Upper lobe of left lung (tissue), 6 donors: ENCODE measurements around the gene TENT5C. TPM values are rescaled to one million over a fixed set of nuclear protein-coding genes. Genes with fewer than 3 reads are reported as not detected.
A peak's percentile ranks its signal among the peaks of the same experiment; 100 is the strongest.

Source experiments
- ATAC-seq, 2 donors: fragments of 200-7000 bp; cut with Tn5 transposase; one replicate each; pipeline ENCODE4 v1.9.1; 2022; ENCODE audit warnings: mild to moderate bottlenecking in 2 of 2, moderate library complexity in 2 of 2; ENCODE audit not compliant: low FRiP score in 2 of 2
- DNase-seq, 2 donors: peaks; one replicate each; pipeline ENCODE4 v3.0.0-alpha.2; 2019 to 2020
- H3K27ac ChIP-seq, 4 donors: fragments of 200-600 bp; sonication (generic); one replicate each; pipeline ENCODE4 v1.5.1; 2016 to 2019
- H3K27me3 ChIP-seq, 4 donors: fragments of 200-600 bp; sonication (generic); one replicate each; pipeline ENCODE4 v1.5.1; 2017 to 2019
- H3K36me3 ChIP-seq, 4 donors: fragments of 200-600 bp; sonication (generic); one replicate each; pipeline ENCODE4 v1.5.1; 2016 to 2019
- H3K4me1 ChIP-seq, 4 donors: fragments of 200-600 bp; sonication (generic); one replicate each; pipeline ENCODE4 v1.5.1; 2018 to 2019
- H3K4me3 ChIP-seq, 4 donors: fragments of 200-600 bp; sonication (generic); one replicate each; pipeline ENCODE4 v1.5.1; 2017 to 2019; ENCODE audit warnings: mild to moderate bottlenecking in 2 of 4, moderate library complexity in 1 of 4
- H3K9me3 ChIP-seq, 4 donors: fragments of 200-600 bp; sonication (generic); one replicate each; pipeline ENCODE4 v1.5.1; 2018 to 2019
- EP300 ChIP-seq, 4 donors: sonication (generic); formaldehyde crosslinking; IDR thresholded peaks; one replicate each; pipeline ENCODE4 v1.5.1; 2017; ENCODE audit warnings: antibody characterized with exemption in 4 of 4, control low read depth in 2 of 4
- POLR2A ChIP-seq, 4 donors: fragments of 450-650 bp; IDR thresholded peaks; one replicate each; pipeline ENCODE4 v1.5.1; 2016 to 2017; ENCODE audit warnings: antibody characterized with exemption in 4 of 4, mild to moderate bottlenecking in 2 of 4
- POLR2AphosphoS5 ChIP-seq, 2 donors: sonication (generic); formaldehyde crosslinking; IDR thresholded peaks; one replicate each; pipeline ENCODE4 v1.5.1; 2017; ENCODE audit warnings: antibody characterized with exemption in 2 of 2
- WGBS, 2 donors: methylation state at CpG; one replicate each; pipeline ENCODE4 v1.1.5; 2017 to 2018; 5-methylcytosine and 5-hydroxymethylcytosine counted together
- total RNA-seq, 6 donors: library from RNA; depleted of rRNA in 4 of 6; stranded (reverse); fragments of >200 nt in 4 of 6; gene quantifications; one replicate each; pipeline versions ENCODE4 v1.1.0 to v1.2.1, GENCODE V29; 2016 to 2021
- TF ChIP-seq, protein P1 (sequence below), 6 experiments: fragments of 450-650 bp in 4 of 6; fragments of 200-600 bp in 2 of 6; sonication (generic) in 2 of 6; IDR thresholded peaks; one replicate each; pipeline ENCODE4 v1.5.1; 2016 to 2019; ENCODE audit warnings: antibody characterized with exemption in 6 of 6
- donor health status: DM: no; HTN: no; CAD: no; lungs with moderate emphysema.
- donor health status: DM: no; HTN: yes; CAD: no; lungs with severe emphysema.

The TENT5C gene
- total RNA-seq, 6 donors from 2014 or later: 8.1 to 37.8 (median 18.4) TPM

DNA sequence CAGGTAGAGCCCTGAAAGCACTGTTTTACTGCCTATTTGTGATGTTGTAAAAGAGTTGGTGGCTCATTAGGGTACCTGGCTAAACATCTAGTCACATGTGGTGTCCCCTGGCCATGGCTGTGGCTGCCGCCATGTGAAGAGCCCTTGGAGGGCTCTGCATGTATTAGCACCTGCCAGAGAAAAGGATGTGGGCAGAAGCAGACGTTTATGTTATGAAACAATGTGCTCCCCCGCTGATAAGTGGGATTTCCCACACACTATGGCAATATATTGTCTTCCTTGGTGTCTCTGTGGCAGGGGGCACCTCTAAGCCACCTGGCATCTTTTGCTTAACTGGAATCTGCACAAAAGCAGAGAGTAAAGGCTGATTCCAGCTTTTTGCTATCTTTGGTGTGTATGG lies 9.6 kb downstream of the TENT5C start:
- H3K9me3 ChIP-seq: no peaks in the 10 kb centered on the region
- 41 to 63% methylated on average over 3 of the region's 3 CpGs for WGBS, 2 donors
- H3K27ac ChIP-seq: no peak overlapping the region
- H3K36me3 ChIP-seq: no peaks in the 10 kb centered on the region
- no peak for ATAC-seq
- peak in 1 of 2 donors; percentile 28 for DNase-seq
- H3K4me1 ChIP-seq: peaks cover 4 to 30% (median 23%) of the 10 kb centered on the region in 4 donors
- H3K4me3 ChIP-seq: no peak overlapping the region
- TF ChIP-seq POLR2A (IDR thresholded peaks at IDR 0.05) (no peak), EP300 (IDR thresholded peaks at IDR 0.05) (no peak), POLR2AphosphoS5 (IDR thresholded peaks at IDR 0.05) (no peak)
- TF ChIP-seq, protein P1, sequence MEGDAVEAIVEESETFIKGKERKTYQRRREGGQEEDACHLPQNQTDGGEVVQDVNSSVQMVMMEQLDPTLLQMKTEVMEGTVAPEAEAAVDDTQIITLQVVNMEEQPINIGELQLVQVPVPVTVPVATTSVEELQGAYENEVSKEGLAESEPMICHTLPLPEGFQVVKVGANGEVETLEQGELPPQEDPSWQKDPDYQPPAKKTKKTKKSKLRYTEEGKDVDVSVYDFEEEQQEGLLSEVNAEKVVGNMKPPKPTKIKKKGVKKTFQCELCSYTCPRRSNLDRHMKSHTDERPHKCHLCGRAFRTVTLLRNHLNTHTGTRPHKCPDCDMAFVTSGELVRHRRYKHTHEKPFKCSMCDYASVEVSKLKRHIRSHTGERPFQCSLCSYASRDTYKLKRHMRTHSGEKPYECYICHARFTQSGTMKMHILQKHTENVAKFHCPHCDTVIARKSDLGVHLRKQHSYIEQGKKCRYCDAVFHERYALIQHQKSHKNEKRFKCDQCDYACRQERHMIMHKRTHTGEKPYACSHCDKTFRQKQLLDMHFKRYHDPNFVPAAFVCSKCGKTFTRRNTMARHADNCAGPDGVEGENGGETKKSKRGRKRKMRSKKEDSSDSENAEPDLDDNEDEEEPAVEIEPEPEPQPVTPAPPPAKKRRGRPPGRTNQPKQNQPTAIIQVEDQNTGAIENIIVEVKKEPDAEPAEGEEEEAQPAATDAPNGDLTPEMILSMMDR (IDR thresholded peaks at IDR 0.05): no peak
- no peaks in the 10 kb centered on the region for H3K27me3 ChIP-seq

DNA sequence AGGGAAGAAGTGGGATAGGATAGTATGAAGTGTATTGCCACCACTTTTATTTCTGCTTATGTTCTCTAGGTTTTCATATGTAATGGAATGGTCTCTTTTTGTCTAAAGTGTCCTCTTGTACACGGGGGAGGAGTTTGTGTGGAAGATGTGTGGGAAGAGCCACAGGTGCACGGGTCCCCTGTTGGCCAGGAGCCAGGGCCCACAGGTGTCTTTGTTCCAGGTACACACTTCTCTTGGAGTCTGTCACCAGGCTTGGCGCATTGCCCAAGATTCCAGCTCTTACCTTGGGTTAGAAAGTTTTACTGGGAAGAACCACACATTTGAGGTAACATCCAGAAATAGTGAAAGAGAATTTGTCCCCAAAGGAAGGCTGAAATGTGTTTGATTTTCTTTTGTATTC lies 10.5 kb downstream of the TENT5C start:
- ATAC-seq (no peak), DNase-seq (peak in 1 of 2 donors; percentile 40)
- peaks cover 4 to 30% (median 23%) of the 10 kb centered on the region in 4 donors for H3K4me1 ChIP-seq
- H3K27me3 ChIP-seq: no peaks in the 10 kb centered on the region
- H3K36me3 ChIP-seq: no peaks in the 10 kb centered on the region
- 70 to 72% methylated on average over 3 of the region's 3 CpGs for WGBS, 2 donors
- TF ChIP-seq POLR2AphosphoS5 (IDR thresholded peaks at IDR 0.05): no peak
- no peak for TF ChIP-seq POLR2A (IDR thresholded peaks at IDR 0.05)
- no peak for TF ChIP-seq EP300 (IDR thresholded peaks at IDR 0.05)
- TF ChIP-seq, protein P1 (IDR thresholded peaks at IDR 0.05): no peak
- H3K4me3 ChIP-seq: no peak overlapping the region
- no peaks in the 10 kb centered on the region for H3K9me3 ChIP-seq
- H3K27ac ChIP-seq: no peak overlapping the region

DNA sequence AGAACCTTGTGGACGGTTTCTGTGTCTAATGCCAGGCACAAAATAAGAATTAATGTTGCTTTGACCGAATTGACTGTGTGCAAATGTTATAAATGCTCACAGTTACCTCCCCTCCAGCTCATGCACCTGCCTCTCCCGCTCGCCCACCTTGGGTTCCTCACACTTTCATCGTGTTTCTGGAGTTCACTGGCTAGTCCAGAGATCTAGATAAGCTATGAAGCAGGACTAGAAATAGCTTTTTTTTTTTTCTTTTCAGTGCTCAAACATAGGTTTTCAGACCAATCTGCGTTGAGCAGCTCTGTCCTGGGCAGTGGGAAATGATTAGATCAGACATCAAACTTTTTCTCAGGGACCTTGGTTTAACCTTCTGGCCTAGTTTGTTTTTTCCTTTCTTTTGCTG lies 11.1 kb downstream of the TENT5C start:
- H3K9me3 ChIP-seq: no peaks in the 10 kb centered on the region
- H3K36me3 ChIP-seq: no peaks in the 10 kb centered on the region
- DNase-seq (no peak), ATAC-seq (no peak)
- H3K4me1 ChIP-seq: peaks cover 4 to 30% (median 23%) of the 10 kb centered on the region in 4 donors
- no peak overlapping the region for H3K27ac ChIP-seq
- no peak overlapping the region for H3K4me3 ChIP-seq
- H3K27me3 ChIP-seq: no peaks in the 10 kb centered on the region
- 88 to 92% methylated on average over 6 of the region's 6 CpGs for WGBS, 2 donors
- TF ChIP-seq POLR2A (IDR thresholded peaks at IDR 0.05) (no peak), POLR2AphosphoS5 (IDR thresholded peaks at IDR 0.05) (no peak), EP300 (IDR thresholded peaks at IDR 0.05) (no peak)
- TF ChIP-seq, protein P1 (IDR thresholded peaks at IDR 0.05): no peak

DNA sequence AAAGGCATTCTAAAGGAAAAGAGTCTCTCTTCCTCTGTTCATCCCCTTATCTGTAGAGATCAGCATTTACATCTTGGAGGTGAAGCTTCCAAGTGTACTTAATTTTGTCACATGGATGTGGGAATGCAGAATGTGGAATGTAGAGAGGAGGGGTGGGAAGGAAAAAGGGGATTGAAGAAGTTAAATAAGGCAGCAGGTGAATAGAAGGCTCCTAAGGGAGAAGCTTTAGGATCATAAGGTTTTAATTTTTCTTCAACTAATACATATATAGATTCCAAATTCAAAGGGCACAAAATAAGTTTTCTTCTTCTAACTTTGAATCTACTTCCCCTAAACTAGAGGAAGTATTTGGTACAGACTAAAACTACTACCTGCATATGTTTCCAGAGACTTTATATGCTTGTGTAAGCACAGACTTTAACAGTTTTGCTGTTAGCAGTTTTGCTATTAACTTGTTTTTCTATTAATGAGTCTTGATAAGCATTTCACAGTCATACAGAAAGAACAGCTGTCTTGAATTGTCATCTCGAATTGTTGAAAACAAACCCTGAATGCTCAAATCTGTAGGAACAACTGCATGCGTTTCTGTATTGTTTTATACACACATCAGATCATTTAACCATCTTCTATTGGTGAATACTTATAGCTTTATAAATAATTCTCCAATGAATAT lies 12.7 kb downstream of the TENT5C start:
- Histone ChIP-seq H3K9me3 (no peaks in the 10 kb centered on the region), H3K4me1 (peaks cover 4 to 18% (median 11%) of the 10 kb centered on the region in 4 donors), H3K36me3 (peaks cover 0 to under 1% (median 0%) of the 10 kb centered on the region in 4 donors), H3K4me3 (no peak overlapping the region), H3K27me3 (no peaks in the 10 kb centered on the region), H3K27ac (no peak overlapping the region)
- WGBS, 2 donors: 80 to 87% methylated on average over 2 of the region's 2 CpGs
- no peak for ATAC-seq
- TF ChIP-seq POLR2A (IDR thresholded peaks at IDR 0.05): no peak
- DNase-seq: no peak

DNA sequence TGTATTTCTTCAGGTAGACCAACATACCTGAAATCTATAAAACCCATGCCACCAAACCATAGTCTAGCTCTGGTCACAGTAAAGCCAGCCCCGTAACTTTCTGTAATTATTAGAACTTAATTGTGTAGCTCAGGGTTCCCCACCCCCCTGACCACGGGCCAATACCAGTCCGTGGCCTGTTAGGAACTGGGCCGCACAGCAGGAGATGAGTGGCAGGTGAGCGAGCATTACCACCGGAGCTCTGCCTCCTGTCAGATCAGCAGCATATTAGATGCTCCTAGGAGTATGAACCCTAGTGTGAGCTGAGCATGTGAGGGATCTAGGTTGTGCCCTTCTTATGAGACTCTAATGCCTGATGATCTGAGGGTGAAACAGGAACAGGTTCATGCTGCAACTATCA lies 14.6 kb downstream of the TENT5C start:
- DNase-seq (no peak), ATAC-seq (no peak)
- H3K4me1 ChIP-seq: peaks cover 0 to 7% (median under 1%) of the 10 kb centered on the region in 4 donors
- 92 to 94% methylated on average over 3 to 6 of the region's 6 CpGs for WGBS, 2 donors
- no peak overlapping the region for H3K4me3 ChIP-seq
- H3K9me3 ChIP-seq: no peaks in the 10 kb centered on the region
- H3K27me3 ChIP-seq: no peaks in the 10 kb centered on the region
- TF ChIP-seq POLR2AphosphoS5 (IDR thresholded peaks at IDR 0.05) (no peak), EP300 (IDR thresholded peaks at IDR 0.05) (no peak), POLR2A (IDR thresholded peaks at IDR 0.05) (no peak)
- TF ChIP-seq, protein P1 (IDR thresholded peaks at IDR 0.05): no peak
- peaks cover 0 to 5% (median 0%) of the 10 kb centered on the region in 4 donors for H3K36me3 ChIP-seq
- H3K27ac ChIP-seq: no peak overlapping the region
